Suprapubic skin (tissue), 4 donors: ENCODE results near the gene PDS5B. TPM values are rescaled to one million over a fixed set of nuclear protein-coding genes. Genes with fewer than 3 reads are reported as not detected.

ENCODE experiments used
- DNase-seq, 2 donors: peaks; one replicate each; pipeline ENCODE4 v3.0.0-alpha.2; 2019; ENCODE audit warnings: low spot score in 2 of 2
- H3K27ac ChIP-seq: fragments of 200-600 bp; sonication (generic); one replicate; pipeline ENCODE4 v1.5.1; 2019
- H3K27me3 ChIP-seq: fragments of 200-600 bp; sonication (generic); one replicate; pipeline ENCODE4 v1.5.1; 2019
- H3K36me3 ChIP-seq: fragments of 200-600 bp; sonication (generic); one replicate; pipeline ENCODE4 v1.5.1; 2019
- H3K4me1 ChIP-seq: fragments of 200-600 bp; sonication (generic); one replicate; pipeline ENCODE4 v1.5.1; 2019
- H3K4me3 ChIP-seq: fragments of 200-600 bp; sonication (generic); one replicate; pipeline ENCODE4 v1.5.1; 2019; ENCODE audit warnings: mild to moderate bottlenecking
- H3K9me3 ChIP-seq: fragments of 200-600 bp; sonication (generic); one replicate; pipeline ENCODE4 v1.5.1; 2019
- CTCF ChIP-seq, 2 donors: fragments of 200-600 bp in 1 of 2; fragments of 450-650 bp in 1 of 2; sonication (generic) in 1 of 2; IDR thresholded peaks; one replicate each; pipeline ENCODE4 v1.5.1; 2016 to 2019; ENCODE audit warnings: antibody characterized with exemption in 2 of 2, mild to moderate bottlenecking in 1 of 2, moderate library complexity in 1 of 2
- EP300 ChIP-seq: sonication (generic); formaldehyde crosslinking; IDR thresholded peaks from one replicate; pipeline ENCODE4 v1.6.1; 2017; ENCODE audit warnings: antibody characterized with exemption
- POLR2A ChIP-seq, 2 donors: fragments of 450-650 bp; IDR thresholded peaks; one replicate each; pipeline ENCODE4 v1.6.1; 2017; ENCODE audit warnings: antibody characterized with exemption in 2 of 2, mild to moderate bottlenecking in 2 of 2, moderate library complexity in 2 of 2
- POLR2AphosphoS5 ChIP-seq, 3 donors: sonication (generic); formaldehyde crosslinking; IDR thresholded peaks; one replicate each; pipeline ENCODE4 v1.6.1; 2017; ENCODE audit warnings: antibody characterized with exemption in 3 of 3
- WGBS: methylation state at CpG from one replicate; pipeline ENCODE4 v1.1.5; 2018; 5-methylcytosine and 5-hydroxymethylcytosine counted together
- total RNA-seq, 4 donors: library from RNA; depleted of rRNA; stranded (reverse); fragments of >200 nt; gene quantifications; one replicate each; pipeline ENCODE4 v1.1.0, GENCODE V29; 2016

The PDS5B gene
- total RNA-seq, 4 donors from 2014 or later = 17.8 to 48.2 (median 28.5) TPM

- no peak for TF ChIP-seq EP300
- TF ChIP-seq CTCF (IDR thresholded peaks at IDR 0.05) = no peak
- no peak for TF ChIP-seq POLR2AphosphoS5 (IDR thresholded peaks at IDR 0.05)
- no peak for TF ChIP-seq POLR2A (IDR thresholded peaks at IDR 0.05)
- Histone ChIP-seq H3K27me3 (no peaks in the 10 kb centered on the region), H3K27ac (peak overlapping the region; percentile 97), H3K4me1 (peaks cover 32% of the 10 kb centered on the region), H3K9me3 (no peaks in the 10 kb centered on the region), H3K36me3 (no peaks in the 10 kb centered on the region), H3K4me3 (peak overlapping the region; percentile 62)
- peak; percentile 80 to 87 for DNase-seq
- WGBS = 1% methylated on average over 34 of the region's 74 CpGs
These were observed 959 bp downstream of the PDS5B start for GRCh38 chr13:32587011-32587810.

GRCh38 chr13:32587811-32588170, 1.5 kb downstream of the PDS5B start:
- DNase-seq = no peak
- Histone ChIP-seq H3K4me1 (peaks cover 32% of the 10 kb centered on the region), H3K4me3 (peak overlapping the region; percentile 62), H3K36me3 (no peaks in the 10 kb centered on the region), H3K9me3 (no peaks in the 10 kb centered on the region), H3K27me3 (no peaks in the 10 kb centered on the region), H3K27ac (peak overlapping the region; percentile 97)
- 1% methylated on average over 8 of the region's 8 CpGs for WGBS
- TF ChIP-seq POLR2AphosphoS5 (IDR thresholded peaks at IDR 0.05) = no peak
- TF ChIP-seq POLR2A (IDR thresholded peaks at IDR 0.05) = no peak
- TF ChIP-seq CTCF (IDR thresholded peaks at IDR 0.05) = no peak

- H3K9me3 ChIP-seq = no peaks in the 10 kb centered on the region
- H3K4me1 ChIP-seq = peaks cover 32% of the 10 kb centered on the region
- peak overlapping the region; percentile 62 for H3K4me3 ChIP-seq
- H3K27me3 ChIP-seq = no peaks in the 10 kb centered on the region
- H3K27ac ChIP-seq = peak overlapping the region; percentile 20
- DNase-seq = no peak
- no peaks in the 10 kb centered on the region for H3K36me3 ChIP-seq
- 39% methylated on average over 5 of the region's 5 CpGs for WGBS
- TF ChIP-seq POLR2AphosphoS5 (IDR thresholded peaks at IDR 0.05) (no peak), EP300 (no peak), POLR2A (IDR thresholded peaks at IDR 0.05) (no peak), CTCF (IDR thresholded peaks at IDR 0.05) (no peak)
These were observed 2.5 kb downstream of the PDS5B start for GRCh38 chr13:32588736-32589135.

- WGBS = 67% methylated on average over 8 of the region's 8 CpGs
- Histone ChIP-seq H3K9me3 (no peaks in the 10 kb centered on the region), H3K27ac (peak overlapping the region; percentile 25), H3K4me1 (peaks cover 36% of the 10 kb centered on the region), H3K27me3 (no peaks in the 10 kb centered on the region), H3K4me3 (no peak overlapping the region), H3K36me3 (no peaks in the 10 kb centered on the region)
- TF ChIP-seq EP300 (no peak), POLR2A (IDR thresholded peaks at IDR 0.05) (no peak), POLR2AphosphoS5 (IDR thresholded peaks at IDR 0.05) (no peak), CTCF (IDR thresholded peaks at IDR 0.05) (no peak)
- DNase-seq = no peak
These were observed 3.2 kb downstream of the PDS5B start for GRCh38 chr13:32589471-32589870.

GRCh38 chr13:32590266-32590665, 4.0 kb downstream of the PDS5B start:
- no peak for TF ChIP-seq EP300
- TF ChIP-seq CTCF (IDR thresholded peaks at IDR 0.05) = no peak
- H3K27me3 ChIP-seq = no peaks in the 10 kb centered on the region
- no peak overlapping the region for H3K27ac ChIP-seq
- no peak for DNase-seq
- H3K9me3 ChIP-seq = no peaks in the 10 kb centered on the region
- WGBS = 32% methylated on average over 2 of the region's 2 CpGs
- H3K4me1 ChIP-seq = peaks cover 36% of the 10 kb centered on the region
- no peak overlapping the region for H3K4me3 ChIP-seq
- no peaks in the 10 kb centered on the region for H3K36me3 ChIP-seq
